ENCODE results near the gene CASD1.

DNA sequence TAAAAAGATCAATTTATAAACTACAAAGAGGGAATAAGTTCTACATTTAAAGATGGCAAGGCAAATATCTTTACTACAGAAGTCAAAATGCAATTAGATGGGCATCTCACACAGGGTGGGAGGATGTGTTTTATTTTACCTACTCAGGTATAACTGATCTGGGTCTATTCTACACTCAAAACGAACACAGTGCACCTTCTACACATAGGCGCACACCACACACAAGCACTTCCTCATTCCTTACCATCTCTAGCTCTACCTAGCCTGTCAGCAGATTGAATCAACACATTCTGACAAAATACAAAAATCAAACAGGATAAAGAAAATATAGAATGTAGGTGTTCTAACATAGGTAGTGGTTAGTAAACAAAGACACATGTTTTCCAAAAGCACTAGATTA is 81.6 kb downstream of the CASD1 start:
- TF ChIP-seq, protein P1, sequence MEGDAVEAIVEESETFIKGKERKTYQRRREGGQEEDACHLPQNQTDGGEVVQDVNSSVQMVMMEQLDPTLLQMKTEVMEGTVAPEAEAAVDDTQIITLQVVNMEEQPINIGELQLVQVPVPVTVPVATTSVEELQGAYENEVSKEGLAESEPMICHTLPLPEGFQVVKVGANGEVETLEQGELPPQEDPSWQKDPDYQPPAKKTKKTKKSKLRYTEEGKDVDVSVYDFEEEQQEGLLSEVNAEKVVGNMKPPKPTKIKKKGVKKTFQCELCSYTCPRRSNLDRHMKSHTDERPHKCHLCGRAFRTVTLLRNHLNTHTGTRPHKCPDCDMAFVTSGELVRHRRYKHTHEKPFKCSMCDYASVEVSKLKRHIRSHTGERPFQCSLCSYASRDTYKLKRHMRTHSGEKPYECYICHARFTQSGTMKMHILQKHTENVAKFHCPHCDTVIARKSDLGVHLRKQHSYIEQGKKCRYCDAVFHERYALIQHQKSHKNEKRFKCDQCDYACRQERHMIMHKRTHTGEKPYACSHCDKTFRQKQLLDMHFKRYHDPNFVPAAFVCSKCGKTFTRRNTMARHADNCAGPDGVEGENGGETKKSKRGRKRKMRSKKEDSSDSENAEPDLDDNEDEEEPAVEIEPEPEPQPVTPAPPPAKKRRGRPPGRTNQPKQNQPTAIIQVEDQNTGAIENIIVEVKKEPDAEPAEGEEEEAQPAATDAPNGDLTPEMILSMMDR (IDR thresholded peaks at IDR 0.05; ENCODE audit: low read depth, low read length) = no peak
- no peak for TF ChIP-seq POLR2A (IDR thresholded peaks at IDR 0.05; ENCODE audit: extremely low read depth, insufficient read length)
- TF ChIP-seq, protein P2, sequence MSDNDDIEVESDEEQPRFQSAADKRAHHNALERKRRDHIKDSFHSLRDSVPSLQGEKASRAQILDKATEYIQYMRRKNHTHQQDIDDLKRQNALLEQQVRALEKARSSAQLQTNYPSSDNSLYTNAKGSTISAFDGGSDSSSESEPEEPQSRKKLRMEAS (IDR thresholded peaks at IDR 0.05; ENCODE audit: low read depth, low read length) = no peak
